H54 (cell line): Measurements from ENCODE around the gene RBMS3.

Experiments used
- DNase-seq: peaks from one replicate; pipeline ENCODE4 v3.0.0; 2011; ENCODE audit warnings: low spot score, mixed read lengths; ENCODE audit not compliant: insufficient read length
- FAIRE-seq: peaks from 3 replicates; lab custom pipeline; 2011; peaks lifted over from hg19 to GRCh38; lab: Jason Lieb, UNC
- POLR2A ChIP-seq: IDR thresholded peaks from 2 replicates; pipeline ENCODE4 v1.6.1; 2011; ENCODE audit warnings: low read depth, mild to moderate bottlenecking, low read length

Gene RBMS3

DNA sequence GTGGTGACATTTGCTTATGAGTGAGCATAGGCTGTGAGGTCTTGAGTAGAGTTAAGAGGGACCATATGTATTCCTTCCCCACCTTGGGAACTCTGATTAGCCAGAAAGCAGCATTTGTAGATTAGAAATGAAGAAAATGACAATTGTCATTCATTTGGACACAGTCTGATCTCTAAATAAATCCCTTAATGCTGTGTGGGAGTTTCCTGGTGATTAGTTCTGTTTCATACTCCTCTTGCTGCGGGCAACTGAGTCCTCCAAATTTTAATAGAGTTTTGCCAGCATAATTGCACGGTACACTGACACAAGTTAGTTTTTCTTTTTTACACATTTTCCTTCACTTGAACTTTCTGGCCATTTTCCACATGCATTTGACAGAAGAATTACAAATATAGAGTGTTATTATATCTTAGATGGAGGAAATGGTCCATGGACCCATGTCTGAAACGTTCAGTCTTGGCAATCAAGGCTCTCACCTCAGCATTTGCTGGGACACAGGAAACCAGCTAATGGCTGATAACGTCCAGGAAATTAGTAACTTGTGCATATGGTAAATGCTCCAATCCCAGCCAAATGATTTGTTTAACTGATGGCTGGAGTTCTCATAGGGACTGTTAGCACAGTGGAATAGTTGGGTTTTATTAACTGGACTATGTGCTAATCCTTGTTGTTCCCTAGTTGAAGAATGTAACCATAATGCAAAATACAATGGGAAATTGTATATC is 321.2 kb downstream of the RBMS3 start:
- no peak for FAIRE-seq
- TF ChIP-seq POLR2A = no peak
- no peak for DNase-seq

DNA sequence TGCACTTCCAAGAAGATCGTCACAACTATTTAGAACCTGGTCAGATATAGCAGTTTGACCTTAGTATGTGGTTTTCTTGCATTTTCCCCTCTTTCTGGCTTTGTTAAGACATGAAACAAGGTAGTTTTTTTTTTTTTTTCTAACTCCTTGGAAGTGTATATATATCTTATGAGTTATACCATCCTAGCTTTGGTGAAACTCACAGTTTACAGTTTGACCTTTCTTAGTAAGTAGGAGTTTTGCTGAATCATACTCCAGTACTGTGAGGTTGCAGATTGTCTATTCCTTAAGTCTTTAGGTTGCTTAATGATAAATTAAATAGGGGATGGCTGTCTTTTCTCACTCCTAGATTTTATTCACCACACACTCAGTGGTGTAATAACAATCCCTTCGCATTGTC is 325.0 kb downstream of the RBMS3 start:
- DNase-seq (no peak), FAIRE-seq (no peak)
- TF ChIP-seq POLR2A = no peak

DNA sequence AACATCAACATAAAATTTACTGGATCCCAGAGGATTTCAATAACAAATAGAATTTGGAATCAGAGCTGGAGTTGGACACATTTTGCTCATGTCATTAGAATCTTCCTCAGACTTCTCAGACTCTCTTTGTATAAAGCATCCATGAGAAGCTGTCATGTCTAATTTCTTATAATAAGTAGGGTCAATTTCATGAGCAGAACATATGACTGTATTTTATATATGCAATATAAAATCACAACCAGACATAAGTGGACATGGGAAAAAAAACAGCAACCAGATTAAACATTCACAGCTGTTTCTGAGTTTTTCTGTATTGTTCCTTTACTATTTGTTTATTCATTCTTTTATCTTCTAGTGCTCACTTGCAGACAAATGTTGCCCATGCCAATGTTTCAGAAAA is 325.5 kb downstream of the RBMS3 start:
- FAIRE-seq (no peak), DNase-seq (no peak)
- no peak for TF ChIP-seq POLR2A

GRCh38 chr3:29608414-29609327 is 327.8 kb downstream of the RBMS3 start:
- DNase-seq (no peak), FAIRE-seq (no peak)
- no peak for TF ChIP-seq POLR2A

GRCh38 chr3:29609328-29609811 is 328.5 kb downstream of the RBMS3 start:
- DNase-seq = no peak
- FAIRE-seq = no peak
- no peak for TF ChIP-seq POLR2A

- no peak for TF ChIP-seq POLR2A
- FAIRE-seq (no peak), DNase-seq (no peak)
These were observed 329.9 kb downstream of the RBMS3 start for GRCh38 chr3:29610781-29611180.

- FAIRE-seq = no peak
- TF ChIP-seq POLR2A = no peak
- no peak for DNase-seq
These were observed 330.4 kb downstream of the RBMS3 start for GRCh38 chr3:29611252-29611651.

DNA sequence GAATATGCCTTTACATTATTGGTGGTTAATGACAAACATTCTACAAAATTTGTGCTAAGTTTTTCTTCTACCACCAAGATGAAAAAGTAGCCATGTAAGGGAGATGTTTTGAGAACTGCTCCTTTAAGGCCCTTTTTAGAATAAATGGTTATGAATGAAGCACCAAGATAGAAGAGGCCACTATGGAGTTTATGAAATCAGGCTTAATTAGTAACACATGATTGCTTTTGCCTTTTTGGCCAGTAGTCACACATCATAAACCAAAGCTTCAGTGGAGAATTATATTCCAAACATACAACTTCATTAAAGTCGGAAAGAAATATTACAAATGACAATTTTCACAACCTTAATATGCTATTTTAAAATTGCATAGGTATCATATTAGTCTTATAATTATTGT is 331.7 kb downstream of the RBMS3 start:
- FAIRE-seq (no peak), DNase-seq (no peak)
- TF ChIP-seq POLR2A = no peak

- DNase-seq (no peak), FAIRE-seq (no peak)
- no peak for TF ChIP-seq POLR2A
These were observed 334.1 kb downstream of the RBMS3 start for GRCh38 chr3:29614954-29615353.

DNA sequence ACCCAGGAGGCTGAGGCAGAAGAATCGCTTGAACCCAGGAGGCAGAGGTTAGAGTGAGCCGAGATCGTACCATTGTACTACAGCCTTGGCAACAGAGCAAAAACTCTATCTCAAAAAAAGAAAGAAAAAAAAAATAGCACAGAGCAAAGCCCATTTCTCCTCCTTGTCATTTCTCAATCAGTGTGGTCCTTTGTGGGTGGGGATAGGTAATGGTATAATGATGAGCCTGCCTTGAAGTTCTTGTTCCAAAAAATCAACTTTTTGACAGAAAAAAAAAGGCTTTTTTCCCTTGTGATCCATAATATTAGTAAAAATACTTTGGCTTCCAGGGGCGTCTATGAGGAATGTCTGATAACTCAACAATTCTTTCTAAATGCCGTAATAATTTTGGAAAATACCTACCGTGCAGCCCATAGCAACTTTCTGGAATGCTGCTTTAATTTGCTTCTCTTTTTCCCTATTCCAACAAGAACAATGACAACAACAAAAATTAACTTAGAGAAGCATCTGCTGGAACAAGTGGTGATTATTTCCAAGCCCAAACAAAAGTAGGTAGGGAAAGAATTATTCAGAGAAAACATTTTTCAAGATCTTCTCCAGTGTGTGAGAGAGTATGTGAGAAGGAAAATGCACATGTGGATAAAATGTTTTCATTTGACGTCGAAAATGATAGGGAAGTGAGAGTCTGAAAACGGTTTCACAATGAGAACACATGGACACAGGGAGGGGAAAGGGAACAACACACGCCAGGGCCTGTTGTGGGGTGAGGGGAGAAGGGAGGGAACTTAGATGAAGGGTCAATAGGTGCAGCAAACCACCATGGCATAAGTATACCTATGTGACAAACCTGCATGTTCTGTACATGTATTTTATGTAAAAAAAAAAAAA is 337.8 kb downstream of the RBMS3 start:
- FAIRE-seq (no peak), DNase-seq (no peak)
- TF ChIP-seq POLR2A = no peak

GRCh38 chr3:29619676-29620075 is 338.8 kb downstream of the RBMS3 start:
- TF ChIP-seq POLR2A = no peak
- FAIRE-seq = peak; percentile 50
- no peak for DNase-seq

- FAIRE-seq (peak; percentile 15), DNase-seq (no peak)
- no peak for TF ChIP-seq POLR2A
These were observed 346.6 kb downstream of the RBMS3 start for GRCh38 chr3:29627136-29628117.

DNA sequence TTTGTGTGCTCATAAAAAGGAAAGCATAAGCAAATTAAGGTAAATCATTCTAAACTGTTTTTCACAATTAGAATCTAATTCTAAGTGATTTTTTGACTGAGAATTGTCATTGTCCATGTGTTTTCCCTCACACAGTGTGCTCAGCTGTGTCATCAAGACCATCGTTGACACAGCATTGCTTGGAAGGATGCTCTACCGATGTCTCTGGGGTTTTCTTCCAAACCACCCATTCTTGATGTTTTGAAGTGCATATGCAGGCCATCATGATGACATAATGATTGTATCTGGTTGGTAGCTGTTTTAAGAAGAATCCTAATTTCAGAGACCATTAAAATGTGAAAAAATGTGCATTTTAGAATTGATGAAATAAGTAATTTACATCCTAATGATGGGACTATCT is 347.9 kb downstream of the RBMS3 start:
- no peak for TF ChIP-seq POLR2A
- FAIRE-seq = no peak
- no peak for DNase-seq
